Calu3 (cell line): ENCODE measurements around the gene TWF2. TPM values are rescaled to one million over a fixed set of nuclear protein-coding genes. Genes with fewer than 3 reads are reported as not detected.

Experiments
- BruUV-seq: library from RNA; stranded (reverse); fragments of 400-500 nt; replicated peaks from 2 replicates; lab custom pipeline; 2021; lab: Mats Ljungman, UMichigan
- CTCF ChIA-PET: fragments of 300-600 bp; sonication (Branson Sonifier 250); formaldehyde crosslinking; loops from one replicate; lab custom pipeline; 2022; ENCODE audit warnings: antibody characterized with exemption; lab: Charles Lee
- DNase-seq: peaks from one replicate; pipeline ENCODE4 v3.0.0; 2022
- H3K27ac Mint-ChIP-seq: one replicate; pipeline ENCODE4 v1.8.0; 2022; ENCODE audit warnings: mixed read lengths; ENCODE audit not compliant: unreplicated experiment
- H3K27me3 Mint-ChIP-seq: one replicate; pipeline ENCODE4 v1.8.0; 2022; ENCODE audit warnings: mixed read lengths; ENCODE audit not compliant: unreplicated experiment
- H3K36me3 Mint-ChIP-seq: one replicate; pipeline ENCODE4 v1.8.0; 2022; ENCODE audit warnings: mild to moderate bottlenecking, moderate library complexity, mixed read lengths; ENCODE audit not compliant: insufficient read depth, unreplicated experiment
- H3K4me1 Mint-ChIP-seq: one replicate; pipeline ENCODE4 v1.8.0; 2022; ENCODE audit warnings: mild to moderate bottlenecking, low read depth, mixed read lengths; ENCODE audit not compliant: unreplicated experiment
- H3K4me3 Mint-ChIP-seq: one replicate; pipeline ENCODE4 v1.8.0; 2022; ENCODE audit warnings: mild to moderate bottlenecking, low read depth, moderate library complexity, mixed read lengths; ENCODE audit not compliant: unreplicated experiment
- H3K9me3 Mint-ChIP-seq: one replicate; pipeline ENCODE4 v1.8.0; 2022; ENCODE audit warnings: low read depth, mixed read lengths; ENCODE audit not compliant: unreplicated experiment
- CTCF ChIP-seq: fragments of 200-600 bp; IDR thresholded peaks from one replicate; pipeline ENCODE4 v1.8.0; 2022; ENCODE audit warnings: antibody characterized with exemption; ENCODE audit not compliant: unreplicated experiment
- intact Hi-C: fragments of 100-400 bp; cut with micrococcal nuclease; formaldehyde crosslinking; loops from one replicate; pipeline ENCODE4 v1.10.0; 2022; ENCODE audit not compliant: unreplicated experiment
- total RNA-seq: library from RNA; stranded (reverse); gene quantifications from 2 replicates; pipeline ENCODE4 v1.2.3, GENCODE V29; 2022

Gene TWF2
- total RNA-seq, 1 experiment from 2014 or later, result 49.1 TPM

DNA sequence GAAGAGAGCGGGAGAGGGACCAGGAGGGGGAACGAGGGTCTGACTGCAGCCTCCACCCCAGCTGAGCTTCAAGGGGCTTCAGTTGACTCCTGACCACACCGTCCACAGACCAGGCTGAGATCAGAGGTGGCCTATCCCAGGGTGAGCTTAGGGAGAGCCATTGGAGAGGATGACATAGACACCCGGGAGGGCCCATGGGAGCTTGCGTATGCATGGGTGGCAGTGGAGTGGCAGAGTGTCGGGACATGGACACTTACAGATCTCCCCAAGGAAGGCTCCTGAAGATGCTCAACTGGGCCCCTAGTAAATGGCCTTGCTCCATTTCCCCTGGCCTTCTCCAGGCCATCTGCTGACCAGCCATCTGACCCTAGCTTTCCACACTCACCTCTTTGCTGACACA is 53.6 kb downstream of the TWF2 start:
- intact Hi-C loops, result no loop called here
- no peaks in the 10 kb centered on the region for H3K36me3 Mint-ChIP-seq
- DNase-seq, result no peak
- CTCF ChIA-PET, result no interaction called here
- no peak overlapping the region for H3K4me3 Mint-ChIP-seq
- H3K27ac Mint-ChIP-seq, result no peak overlapping the region
- no peaks in the 10 kb centered on the region for H3K27me3 Mint-ChIP-seq
- TF ChIP-seq CTCF, result no peak
- H3K9me3 Mint-ChIP-seq, result no peaks in the 10 kb centered on the region
- peaks cover 4% of the 10 kb centered on the region for H3K4me1 Mint-ChIP-seq
- BruUV-seq, result no TSS peak

GRCh38 chr3:52184690-52185089 is 54.3 kb downstream of the TWF2 start:
- Mint-ChIP-seq H3K27ac (no peak overlapping the region), H3K4me1 (no peaks in the 10 kb centered on the region), H3K9me3 (no peaks in the 10 kb centered on the region), H3K4me3 (no peak overlapping the region), H3K27me3 (no peaks in the 10 kb centered on the region), H3K36me3 (no peaks in the 10 kb centered on the region)
- TF ChIP-seq CTCF, result no peak
- BruUV-seq, result no TSS peak
- CTCF ChIA-PET, result no interaction called here
- intact Hi-C loops, result no loop called here
- no peak for DNase-seq

GRCh38 chr3:52183786-52184445 is 55.0 kb downstream of the TWF2 start:
- no peaks in the 10 kb centered on the region for H3K9me3 Mint-ChIP-seq
- BruUV-seq, result no TSS peak
- H3K27me3 Mint-ChIP-seq, result no peaks in the 10 kb centered on the region
- TF ChIP-seq CTCF, result no peak
- H3K27ac Mint-ChIP-seq, result no peak overlapping the region
- CTCF ChIA-PET, result no interaction called here
- H3K36me3 Mint-ChIP-seq, result no peaks in the 10 kb centered on the region
- no peak overlapping the region for H3K4me3 Mint-ChIP-seq
- intact Hi-C loops, result no loop called here
- no peaks in the 10 kb centered on the region for H3K4me1 Mint-ChIP-seq
- DNase-seq, result no peak

GRCh38 chr3:52182691-52183090 is 56.3 kb downstream of the TWF2 start:
- intact Hi-C loops, result no loop called here
- Mint-ChIP-seq H3K27ac (no peak overlapping the region), H3K36me3 (no peaks in the 10 kb centered on the region), H3K9me3 (no peaks in the 10 kb centered on the region), H3K4me1 (peaks cover under 1% of the 10 kb centered on the region), H3K4me3 (no peak overlapping the region), H3K27me3 (no peaks in the 10 kb centered on the region)
- CTCF ChIA-PET, result interaction anchor here (1.2 kb wide), 1 partner anchor 28 kb away, joined by 3 read pairs; no protein-coding TSS in a partner anchor
- BruUV-seq, result no TSS peak
- no peak for TF ChIP-seq CTCF
- no peak for DNase-seq
